DND-41 (cell line): ENCODE results near the gene BMPER.

Source experiments
- ATAC-seq: fragments of 200-7000 bp; cut with Tn5 transposase; 3 replicates; pipeline ENCODE4 v1.9.1; 2021; ENCODE audit warnings: low read depth; ENCODE audit not compliant: insufficient read depth
- DNase-seq: peaks from one replicate; pipeline ENCODE4 v3.0.0-alpha.2; 2020
- H2AFZ ChIP-seq: 2 replicates; pipeline ENCODE4 v1.6.0; 2012; ENCODE audit warnings: low read depth, low read length
- H3K27ac ChIP-seq: 2 replicates; pipeline ENCODE4 v1.5.1; 2012; ENCODE audit warnings: low read length, inconsistent platforms
- H3K27me3 ChIP-seq: fragments of 200-600 bp; sonication (generic); 2 replicates; pipeline ENCODE4 v1.6.0; 2012; ENCODE audit warnings: low read length, mild to moderate bottlenecking, inconsistent platforms; ENCODE audit not compliant: insufficient read depth, poor library complexity
- H3K36me3 ChIP-seq: 2 replicates; pipeline ENCODE4 v1.5.1; 2012; ENCODE audit warnings: low read length, inconsistent platforms; ENCODE audit not compliant: insufficient read depth
- H3K4me1 ChIP-seq: 2 replicates; pipeline ENCODE4 v1.5.1; 2012; ENCODE audit warnings: mild to moderate bottlenecking, low read length; ENCODE audit not compliant: insufficient read depth
- H3K4me2 ChIP-seq: 2 replicates; pipeline ENCODE4 v1.6.0; 2012; ENCODE audit warnings: mild to moderate bottlenecking, moderate library complexity, low read length, inconsistent platforms; ENCODE audit not compliant: insufficient read depth
- H3K4me3 ChIP-seq, 2 experiments: fragments of 200-600 bp in 1 of 2; shearing (Covaris generic) in 1 of 2; 2 replicates each; pipeline ENCODE4 v1.5.1; 2012 to 2016; ENCODE audit warnings: inconsistent platforms in 2 of 2, low read length in 2 of 2, mild to moderate bottlenecking in 2 of 2, low read depth in 1 of 2, moderate library complexity in 1 of 2
- H3K79me2 ChIP-seq: 2 replicates; pipeline ENCODE4 v1.6.0; 2012; ENCODE audit warnings: low read length, inconsistent platforms; ENCODE audit not compliant: insufficient read depth
- H3K9ac ChIP-seq: 2 replicates; pipeline ENCODE4 v1.6.0; 2012; ENCODE audit warnings: low read depth, mild to moderate bottlenecking, inconsistent platforms, low read length, moderate library complexity
- H3K9me3 ChIP-seq: 2 replicates; pipeline ENCODE4 v1.5.1; 2012; ENCODE audit warnings: low read length, moderate library complexity, mild to moderate bottlenecking, inconsistent platforms; ENCODE audit not compliant: insufficient read depth, severe bottlenecking
- H4K20me1 ChIP-seq: 2 replicates; pipeline ENCODE4 v1.6.0; 2012; ENCODE audit warnings: low read length; ENCODE audit not compliant: insufficient read depth
- EZH2 ChIP-seq: IDR thresholded peaks from 3 replicates; pipeline ENCODE4 v1.6.1; 2012; ENCODE audit warnings: borderline replicate concordance, low read depth, mild to moderate bottlenecking, moderate library complexity, low read length, inconsistent platforms; ENCODE audit not compliant: severe bottlenecking
- TF ChIP-seq, protein P1 (sequence below): IDR thresholded peaks from 2 replicates; pipeline ENCODE4 v1.5.1; 2012; ENCODE audit warnings: borderline replicate concordance, low read length, moderate library complexity, mild to moderate bottlenecking; ENCODE audit not compliant: poor library complexity, severe bottlenecking; ENCODE audit errors: extremely low read depth

BMPER gene

DNA sequence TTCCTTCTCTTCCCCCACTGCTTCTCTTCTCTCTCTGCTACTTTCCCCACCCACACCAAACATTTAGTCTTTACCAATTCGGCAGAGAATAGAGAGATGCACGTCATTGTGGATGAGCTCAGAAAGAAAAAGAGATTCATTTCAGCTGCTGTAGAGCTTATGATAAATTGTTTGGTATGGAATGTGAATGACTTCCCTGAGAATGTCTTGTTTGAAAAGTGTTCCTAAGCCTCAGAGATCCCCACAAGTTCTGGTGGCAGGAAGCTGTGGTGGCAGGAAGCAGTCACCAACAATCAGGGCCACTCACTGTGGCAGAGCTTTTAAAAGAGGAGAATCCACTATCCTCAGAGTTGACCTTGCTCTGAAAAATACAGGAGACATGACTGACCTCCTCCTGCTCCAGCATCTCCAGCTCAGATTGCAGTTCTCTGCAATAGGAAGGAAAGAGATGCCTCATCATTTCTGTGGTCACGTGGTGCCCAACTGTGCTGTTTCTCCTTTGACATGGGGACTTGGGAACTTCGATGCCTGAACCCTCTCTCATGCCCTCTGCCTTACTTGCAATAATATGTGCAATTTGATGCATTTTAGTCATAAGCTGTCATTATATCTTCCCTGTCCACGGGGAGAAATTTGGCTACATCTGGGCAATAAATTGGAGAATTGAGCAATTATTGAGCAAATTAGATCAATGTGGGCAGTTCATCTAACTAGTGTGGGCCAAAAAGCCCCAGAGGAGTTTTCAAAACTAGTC, 76.5 kb downstream of the BMPER start:
- no peak for DNase-seq
- H3K27ac ChIP-seq: no peak overlapping the region
- H3K4me2 ChIP-seq: no peak overlapping the region
- H3K9ac ChIP-seq: no peak overlapping the region
- no peaks in the 10 kb centered on the region for H3K79me2 ChIP-seq
- H3K36me3 ChIP-seq: no peaks in the 10 kb centered on the region
- H3K4me1 ChIP-seq: no peaks in the 10 kb centered on the region
- H4K20me1 ChIP-seq: no peaks in the 10 kb centered on the region
- no peaks in the 10 kb centered on the region for H3K9me3 ChIP-seq
- H3K27me3 ChIP-seq: no peaks in the 10 kb centered on the region
- ATAC-seq: no peak
- H2AFZ ChIP-seq: no peak overlapping the region
- H3K4me3 ChIP-seq: no peak overlapping the region
- no peak for TF ChIP-seq EZH2
- TF ChIP-seq, protein P1, sequence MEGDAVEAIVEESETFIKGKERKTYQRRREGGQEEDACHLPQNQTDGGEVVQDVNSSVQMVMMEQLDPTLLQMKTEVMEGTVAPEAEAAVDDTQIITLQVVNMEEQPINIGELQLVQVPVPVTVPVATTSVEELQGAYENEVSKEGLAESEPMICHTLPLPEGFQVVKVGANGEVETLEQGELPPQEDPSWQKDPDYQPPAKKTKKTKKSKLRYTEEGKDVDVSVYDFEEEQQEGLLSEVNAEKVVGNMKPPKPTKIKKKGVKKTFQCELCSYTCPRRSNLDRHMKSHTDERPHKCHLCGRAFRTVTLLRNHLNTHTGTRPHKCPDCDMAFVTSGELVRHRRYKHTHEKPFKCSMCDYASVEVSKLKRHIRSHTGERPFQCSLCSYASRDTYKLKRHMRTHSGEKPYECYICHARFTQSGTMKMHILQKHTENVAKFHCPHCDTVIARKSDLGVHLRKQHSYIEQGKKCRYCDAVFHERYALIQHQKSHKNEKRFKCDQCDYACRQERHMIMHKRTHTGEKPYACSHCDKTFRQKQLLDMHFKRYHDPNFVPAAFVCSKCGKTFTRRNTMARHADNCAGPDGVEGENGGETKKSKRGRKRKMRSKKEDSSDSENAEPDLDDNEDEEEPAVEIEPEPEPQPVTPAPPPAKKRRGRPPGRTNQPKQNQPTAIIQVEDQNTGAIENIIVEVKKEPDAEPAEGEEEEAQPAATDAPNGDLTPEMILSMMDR: no peak

DNA sequence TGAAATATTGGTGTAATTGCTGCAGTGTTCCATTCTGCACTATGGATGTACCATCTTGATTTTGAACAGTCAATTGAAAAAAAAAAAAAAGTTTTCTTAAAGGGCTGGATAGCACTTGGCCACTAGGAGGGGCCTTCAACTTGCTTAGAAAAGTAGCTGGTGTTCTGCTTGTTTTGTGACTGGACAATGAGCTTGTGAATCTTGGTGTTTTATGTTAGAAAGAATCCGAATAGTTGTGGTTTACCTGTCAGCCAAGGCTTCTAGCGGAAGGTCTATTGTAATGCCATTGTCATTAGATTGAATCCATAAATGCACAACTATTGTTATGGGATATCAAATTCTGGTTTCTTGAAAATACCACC, 77.1 kb downstream of the BMPER start:
- no peak overlapping the region for H3K27ac ChIP-seq
- H3K79me2 ChIP-seq: no peaks in the 10 kb centered on the region
- H4K20me1 ChIP-seq: no peaks in the 10 kb centered on the region
- ATAC-seq (no peak), DNase-seq (no peak)
- no peak overlapping the region for H2AFZ ChIP-seq
- TF ChIP-seq EZH2: no peak
- TF ChIP-seq, protein P1: no peak
- H3K36me3 ChIP-seq: no peaks in the 10 kb centered on the region
- H3K4me1 ChIP-seq: no peaks in the 10 kb centered on the region
- no peak overlapping the region for H3K4me2 ChIP-seq
- no peak overlapping the region for H3K9ac ChIP-seq
- H3K9me3 ChIP-seq: no peaks in the 10 kb centered on the region
- H3K27me3 ChIP-seq: no peaks in the 10 kb centered on the region
- no peak overlapping the region for H3K4me3 ChIP-seq

DNA sequence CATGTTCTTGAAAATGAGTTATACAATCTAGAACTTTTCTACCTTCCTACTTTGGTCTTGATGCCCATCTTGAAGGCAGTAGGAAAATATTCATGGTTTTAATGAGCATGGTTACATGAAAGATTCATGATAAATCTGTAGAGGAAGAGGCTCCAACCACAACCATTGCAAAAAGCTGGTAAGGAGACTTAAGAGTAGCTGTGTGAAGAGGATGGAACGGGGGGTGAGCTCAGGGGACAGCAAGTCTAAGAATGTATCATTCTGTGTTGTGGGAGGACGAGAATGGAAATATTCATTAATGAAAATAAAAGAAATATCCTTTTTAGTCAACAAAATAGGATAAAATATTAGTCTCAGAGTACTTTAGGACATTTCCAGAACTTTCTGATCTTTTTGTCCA, 81.1 kb downstream of the BMPER start:
- no peak for TF ChIP-seq EZH2
- TF ChIP-seq, protein P1: no peak
- no peak overlapping the region for H3K27ac ChIP-seq
- H3K4me3 ChIP-seq: no peak overlapping the region
- no peaks in the 10 kb centered on the region for H3K9me3 ChIP-seq
- H3K27me3 ChIP-seq: no peaks in the 10 kb centered on the region
- no peak overlapping the region for H2AFZ ChIP-seq
- ATAC-seq (no peak), DNase-seq (no peak)
- no peak overlapping the region for H3K9ac ChIP-seq
- no peak overlapping the region for H3K4me2 ChIP-seq
- no peaks in the 10 kb centered on the region for H3K79me2 ChIP-seq
- no peaks in the 10 kb centered on the region for H3K4me1 ChIP-seq
- H4K20me1 ChIP-seq: no peaks in the 10 kb centered on the region
- no peaks in the 10 kb centered on the region for H3K36me3 ChIP-seq
